HepG2 (cell line): Measurements from ENCODE around the gene HLA-DMB. TPM values are rescaled to one million over a fixed set of nuclear protein-coding genes. Genes with fewer than 3 reads are reported as not detected.

Experiments
- ATAC-seq: fragments of 200-7000 bp; cut with Tn5 transposase; 3 replicates; pipeline ENCODE4 v1.9.1; 2020; ENCODE audit warnings: mild to moderate bottlenecking, moderate library complexity
- BruUV-seq: library from RNA; stranded (reverse); fragments of 400-500 nt; replicated peaks from 2 replicates; lab custom pipeline; 2021; lab: Mats Ljungman, UMichigan
- CTCF ChIA-PET: fragments of 300-600 bp; formaldehyde crosslinking; extraction: SDS; loops from one replicate; lab custom pipeline; 2021; ENCODE audit warnings: low total read pairs, inconsistent platforms, low intra/inter-chr PET ratio; lab: Yijun Ruan, JAX
- POLR2A ChIA-PET: fragments of 350-600 bp; sonication (Branson Sonifier 250); formaldehyde crosslinking; loops from one replicate; lab custom pipeline; 2020; ENCODE audit warnings: antibody characterized with exemption, inconsistent platforms; lab: Yijun Ruan, JAX
- DNase-seq: peaks from one replicate; pipeline ENCODE4 v3.0.0-alpha.2; 2015; ENCODE audit warnings: low spot score
- FAIRE-seq: peaks from 3 replicates; lab custom pipeline; 2011; peaks lifted over from hg19 to GRCh38; lab: Jason Lieb, UNC
- H2AFZ ChIP-seq: one replicate; pipeline ENCODE4 v1.6.1; 2011; ENCODE audit warnings: low read length, inconsistent platforms
- H3K27ac ChIP-seq: fragments of 300-600 bp; 3 replicates; pipeline ENCODE4 v1.8.0; 2011; ENCODE audit warnings: mixed run types, mild to moderate bottlenecking, mixed read lengths, low read length, inconsistent platforms; ENCODE audit not compliant: insufficient read depth; ENCODE audit errors: extremely low read length
- H3K27me3 ChIP-seq, 2 experiments: fragments of 200-600 bp in 1 of 2; 2 replicates in 1 of 2; 3 replicates in 1 of 2; pipeline versions ENCODE4 v1.6.0 to v1.8.0; 2011; ENCODE audit warnings: low read length in 2 of 2, mild to moderate bottlenecking in 2 of 2, moderate library complexity in 2 of 2, inconsistent platforms in 1 of 2; ENCODE audit not compliant: insufficient read depth in 2 of 2, control insufficient read depth in 1 of 2
- H3K36me3 ChIP-seq, 2 experiments: fragments of 200-600 bp in 1 of 2; replicated peaks in 1 of 2; 2 replicates in 1 of 2; 3 replicates in 1 of 2; pipeline versions ENCODE4 v1.5.1 to v1.8.0; 2011; ENCODE audit warnings: low read length in 2 of 2, inconsistent platforms in 1 of 2; ENCODE audit not compliant: insufficient read depth in 2 of 2, control insufficient read depth in 1 of 2
- H3K4me1 ChIP-seq: 2 replicates; pipeline ENCODE4 v1.5.1; 2012; ENCODE audit warnings: low read length, inconsistent platforms; ENCODE audit not compliant: insufficient read depth
- H3K4me2 ChIP-seq: 2 replicates; pipeline ENCODE4 v1.6.0; 2011; ENCODE audit warnings: low read depth, low read length, inconsistent platforms
- H3K4me3 ChIP-seq, 3 experiments: fragments of 200-600 bp in 1 of 3; sonication (generic), shearing (Covaris generic) in 1 of 3; replicated peaks in 1 of 3; 2 replicates each; pipeline ENCODE4 v1.5.1; 2011 to 2016; ENCODE audit warnings: low read length in 3 of 3, inconsistent platforms in 2 of 3, low read depth in 2 of 3, mild to moderate bottlenecking in 2 of 3, control low read depth in 1 of 3, mixed read lengths in 1 of 3; ENCODE audit not compliant: insufficient read depth in 1 of 3
- H3K79me2 ChIP-seq: one replicate; pipeline ENCODE4 v1.6.1; 2011; ENCODE audit warnings: low read length, inconsistent platforms; ENCODE audit not compliant: insufficient read depth
- H3K9ac ChIP-seq: 2 replicates; pipeline ENCODE4 v1.6.0; 2011; ENCODE audit warnings: mild to moderate bottlenecking, low read depth, low read length, inconsistent platforms; ENCODE audit not compliant: insufficient read depth
- H3K9me3 ChIP-seq: 2 replicates; pipeline ENCODE4 v1.5.1; 2012; ENCODE audit warnings: mild to moderate bottlenecking, low read length
- H4K20me1 ChIP-seq: 2 replicates; pipeline ENCODE4 v1.6.0; 2011; ENCODE audit warnings: inconsistent platforms, mild to moderate bottlenecking, low read length, moderate library complexity; ENCODE audit not compliant: insufficient read depth
- CBX2 ChIP-seq, 2 experiments: fragments of 200-600 bp in 1 of 2; sonication (generic); formaldehyde crosslinking in 1 of 2; IDR thresholded peaks; 2 replicates each; pipeline versions ENCODE4 v1.7.0 to v1.8.1; 2018 to 2022; ENCODE audit warnings: low read depth in 2 of 2, low read length in 1 of 2, mild to moderate bottlenecking in 1 of 2, missing genetic modification reagents in 1 of 2
- MIER3 ChIP-seq: IDR thresholded peaks from 2 replicates; pipeline ENCODE4 v1.6.1; 2016; ENCODE audit warnings: missing compliant biosample characterization, borderline replicate concordance
- PAX8 ChIP-seq: sonication (generic); formaldehyde crosslinking; IDR thresholded peaks from 2 replicates; pipeline ENCODE4 v1.8.0; 2022; ENCODE audit warnings: mild to moderate bottlenecking, missing genetic modification reagents, borderline replicate concordance
- PPARG ChIP-seq: conservative IDR thresholded peaks from 2 replicates; pipeline ENCODE4 v1.6.1; 2016; ENCODE audit warnings: missing biosample characterization, missing genetic modification reagents
- ZNF224 ChIP-seq: sonication (generic); formaldehyde crosslinking; IDR thresholded peaks from 2 replicates; pipeline ENCODE4 v1.5.0; 2020; ENCODE audit warnings: mild to moderate bottlenecking, missing genetic modification reagents
- ZNF33B ChIP-seq: sonication (generic); formaldehyde crosslinking; IDR thresholded peaks from 2 replicates; pipeline ENCODE4 v1.5.1; 2020; ENCODE audit warnings: mild to moderate bottlenecking, missing genetic modification reagents
- ZNF614 ChIP-seq: IDR thresholded peaks from 2 replicates; pipeline ENCODE4 v1.6.1; 2018; ENCODE audit warnings: missing biosample characterization, missing genetic modification reagents, inconsistent platforms, borderline replicate concordance
- ZNF766 ChIP-seq: sonication (generic); formaldehyde crosslinking; IDR thresholded peaks from 2 replicates; pipeline ENCODE4 v1.5.0; 2020; ENCODE audit warnings: missing genetic modification reagents, borderline replicate concordance
- WGBS: methylation state at CpG from one replicate; pipeline ENCODE4 v1.1.6; 2017; ENCODE audit warnings: low lambda C conversion rate; 5-methylcytosine and 5-hydroxymethylcytosine counted together
- in situ Hi-C: cut with HindIII; loops from 2 replicates; pipeline ENCODE4 v1.10.0; 2017; ENCODE audit warnings: low pct_unique_long_range_greater_than_20kb; ENCODE audit not compliant: extremely low pct_ligation_motif_present
- intact Hi-C: fragments of 100-400 bp; cut with micrococcal nuclease; formaldehyde crosslinking; loops from one replicate; pipeline ENCODE4 v1.10.0; 2022; ENCODE audit not compliant: unreplicated experiment
- polyA plus RNA-seq, 8 experiments: library from polyadenylated mRNA; depleted of rRNA in 3 of 8; stranded (reverse) in 7 of 8; unstranded in 1 of 8; fragments of >200 nt; fragmentation: Illumina TruSeq in 4 of 8; extraction: Trizol in 4 of 8; gene quantifications; 2 replicates each; pipeline versions ENCODE4 v1.2.1 to v1.2.3, GENCODE V29; 2011 to 2016; ENCODE audit warnings: low read depth in 4 of 8, missing spikeins in 1 of 8, mixed read lengths in 1 of 8; ENCODE audit not compliant: insufficient read depth in 1 of 8
- total RNA-seq, 5 experiments: library from RNA; depleted of rRNA; stranded (reverse); fragments of >200 nt; fragmentation: Illumina TruSeq; extraction: Trizol; gene quantifications; 2 replicates each; pipeline ENCODE4 v1.2.3, GENCODE V29; 2016; ENCODE audit warnings: low read depth in 1 of 5
- TF ChIP-seq, protein P1 (sequence below): sonication (generic); formaldehyde crosslinking; IDR thresholded peaks from 2 replicates; pipeline ENCODE4 v1.5.1; 2020; ENCODE audit warnings: mild to moderate bottlenecking, missing genetic modification reagents, borderline replicate concordance
- TF ChIP-seq, protein P2 (sequence below): IDR thresholded peaks from 2 replicates; pipeline ENCODE4 v1.6.1; 2016; ENCODE audit warnings: missing genetic modification reagents, missing compliant biosample characterization

Gene HLA-DMB
- total and polyA plus RNA-seq, 2 of the 13 experiments (the other 11 are each of a cell fraction or from before 2014, with no cell fraction given): not detected

DNA sequence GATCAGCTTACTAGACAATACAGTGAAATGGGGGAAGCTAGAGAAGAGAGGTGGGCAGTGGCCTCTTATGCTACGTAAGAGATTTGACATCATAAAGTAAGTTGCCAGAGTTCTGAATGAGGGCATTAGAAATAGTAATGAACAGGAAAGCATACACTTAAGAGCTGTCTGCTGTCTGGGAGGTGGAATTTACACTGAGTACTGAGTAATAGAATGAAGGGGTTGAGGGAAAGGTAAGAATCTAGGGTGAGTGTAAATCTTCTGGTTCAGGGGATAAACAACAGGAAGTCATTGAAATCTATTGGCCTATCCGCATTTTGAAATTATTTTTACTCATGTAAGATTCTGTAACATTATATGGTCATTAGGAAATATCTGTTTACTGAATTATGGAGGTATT is 35.8 kb downstream of the HLA-DMB start:
- no peaks in the 10 kb centered on the region for H3K79me2 ChIP-seq
- in situ Hi-C loops: no loop called here
- H2AFZ ChIP-seq: no peak overlapping the region
- intact Hi-C loops: no loop called here
- no peak overlapping the region for H3K9ac ChIP-seq
- no peak for FAIRE-seq
- ATAC-seq: no peak
- H3K27ac ChIP-seq: no peak overlapping the region
- no peak for DNase-seq
- H3K27me3 ChIP-seq: no peaks in the 10 kb centered on the region
- CTCF ChIA-PET: no interaction called here
- H4K20me1 ChIP-seq: no peaks in the 10 kb centered on the region
- no peak overlapping the region for H3K4me2 ChIP-seq
- TF ChIP-seq ZNF33B: no peak
- TF ChIP-seq ZNF614 (CRISPR knock-in tag): no peak
- no peak for TF ChIP-seq PAX8 (CRISPR knock-in tag)
- TF ChIP-seq ZNF766 (CRISPR knock-in tag): no peak
- TF ChIP-seq CBX2 (IDR thresholded peaks at IDR 0.05; ENCODE audit: low read depth, low read length): no peak
- TF ChIP-seq CBX2 (CRISPR knock-in tag; IDR thresholded peaks at IDR 0.05; ENCODE audit: low read depth): no peak
- no peak for TF ChIP-seq MIER3 (CRISPR knock-in tag)
- POLR2A ChIA-PET: interaction anchor here (0.9 to 2.3 kb wide), 3 partner anchors 9 to 67 kb away, joined by 3 to 13 read pairs (median 8); no protein-coding TSS in a partner anchor
- H3K9me3 ChIP-seq: no peaks in the 10 kb centered on the region
- H3K36me3 ChIP-seq: no peaks in the 10 kb centered on the region
- H3K4me1 ChIP-seq: no peaks in the 10 kb centered on the region
- H3K4me3 ChIP-seq: no peak overlapping the region
- BruUV-seq: no TSS peak
- WGBS: 44% methylated on average over 2 of the region's 2 CpGs

DNA sequence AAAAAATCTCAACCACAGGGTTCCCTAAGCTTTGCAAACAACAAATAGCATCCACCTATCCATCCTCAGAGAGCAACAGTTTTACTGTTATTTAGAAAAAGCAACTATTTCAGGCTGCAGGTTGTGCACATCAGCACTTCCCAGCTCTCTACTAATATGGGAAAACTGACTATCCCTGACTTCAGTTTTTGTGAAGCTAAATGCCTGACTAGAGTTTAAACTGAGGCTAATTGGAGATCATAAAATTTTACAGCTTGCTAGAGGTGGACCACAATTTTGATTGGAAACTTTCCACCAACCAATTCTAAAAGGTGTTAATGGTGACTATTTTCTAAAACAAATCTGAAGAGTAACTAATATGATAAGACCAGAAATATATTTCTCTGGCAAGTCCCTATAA is 36.9 kb downstream of the HLA-DMB start:
- in situ Hi-C loops (no loop called here), intact Hi-C loops (no loop called here)
- H3K27me3 ChIP-seq: no peaks in the 10 kb centered on the region
- no peaks in the 10 kb centered on the region for H3K79me2 ChIP-seq
- TF ChIP-seq, protein P1, sequence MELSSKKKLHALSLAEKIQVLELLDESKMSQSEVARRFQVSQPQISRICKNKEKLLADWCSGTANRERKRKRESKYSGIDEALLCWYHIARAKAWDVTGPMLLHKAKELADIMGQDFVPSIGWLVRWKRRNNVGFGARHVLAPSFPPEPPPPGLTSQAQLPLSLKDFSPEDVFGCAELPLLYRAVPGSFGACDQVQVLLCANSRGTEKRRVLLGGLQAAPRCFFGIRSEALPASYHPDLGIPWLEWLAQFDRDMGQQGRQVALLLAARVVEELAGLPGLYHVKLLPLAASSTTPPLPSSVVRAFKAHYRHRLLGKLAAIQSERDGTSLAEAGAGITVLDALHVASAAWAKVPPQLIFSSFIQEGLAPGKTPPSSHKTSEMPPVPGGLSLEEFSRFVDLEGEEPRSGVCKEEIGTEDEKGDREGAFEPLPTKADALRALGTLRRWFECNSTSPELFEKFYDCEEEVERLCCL (CRISPR knock-in tag): no peak
- TF ChIP-seq, protein P2, sequence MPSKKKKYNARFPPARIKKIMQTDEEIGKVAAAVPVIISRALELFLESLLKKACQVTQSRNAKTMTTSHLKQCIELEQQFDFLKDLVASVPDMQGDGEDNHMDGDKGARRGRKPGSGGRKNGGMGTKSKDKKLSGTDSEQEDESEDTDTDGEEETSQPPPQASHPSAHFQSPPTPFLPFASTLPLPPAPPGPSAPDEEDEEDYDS: no peak
- TF ChIP-seq PPARG (CRISPR knock-in tag): no peak
- TF ChIP-seq ZNF224 (CRISPR knock-in tag): no peak
- POLR2A ChIA-PET: interaction anchor here (2.0 to 2.3 kb wide), 2 partner anchors 9 to 68 kb away, joined by 8 to 13 read pairs; no protein-coding TSS in a partner anchor
- FAIRE-seq: no peak
- H3K4me1 ChIP-seq: no peaks in the 10 kb centered on the region
- no peaks in the 10 kb centered on the region for H3K36me3 ChIP-seq
- no peak overlapping the region for H3K9ac ChIP-seq
- no peaks in the 10 kb centered on the region for H3K9me3 ChIP-seq
- no peaks in the 10 kb centered on the region for H4K20me1 ChIP-seq
- H2AFZ ChIP-seq: no peak overlapping the region
- DNase-seq: no peak
- H3K27ac ChIP-seq: no peak overlapping the region
- no peak for ATAC-seq
- no peak overlapping the region for H3K4me2 ChIP-seq
- H3K4me3 ChIP-seq: no peak overlapping the region
- CTCF ChIA-PET: no interaction called here
- no TSS peak for BruUV-seq
